RCC 7860 (cell line): ENCODE data around the gene SBK3.
"Not testable (repeated sequence)": the region's sequence is repeated elsewhere in the genome, so short reads cannot be mapped to it uniquely, and the experiment has no call there.

Experiments
- DNase-seq: peaks from one replicate; pipeline ENCODE4 v3.0.0-alpha.2; 2015; ENCODE audit warnings: low spot score
- FAIRE-seq: peaks from 2 replicates; lab custom pipeline; 2012; peaks lifted over from hg19 to GRCh38; lab: Jason Lieb, UNC

SBK3 gene

DNA sequence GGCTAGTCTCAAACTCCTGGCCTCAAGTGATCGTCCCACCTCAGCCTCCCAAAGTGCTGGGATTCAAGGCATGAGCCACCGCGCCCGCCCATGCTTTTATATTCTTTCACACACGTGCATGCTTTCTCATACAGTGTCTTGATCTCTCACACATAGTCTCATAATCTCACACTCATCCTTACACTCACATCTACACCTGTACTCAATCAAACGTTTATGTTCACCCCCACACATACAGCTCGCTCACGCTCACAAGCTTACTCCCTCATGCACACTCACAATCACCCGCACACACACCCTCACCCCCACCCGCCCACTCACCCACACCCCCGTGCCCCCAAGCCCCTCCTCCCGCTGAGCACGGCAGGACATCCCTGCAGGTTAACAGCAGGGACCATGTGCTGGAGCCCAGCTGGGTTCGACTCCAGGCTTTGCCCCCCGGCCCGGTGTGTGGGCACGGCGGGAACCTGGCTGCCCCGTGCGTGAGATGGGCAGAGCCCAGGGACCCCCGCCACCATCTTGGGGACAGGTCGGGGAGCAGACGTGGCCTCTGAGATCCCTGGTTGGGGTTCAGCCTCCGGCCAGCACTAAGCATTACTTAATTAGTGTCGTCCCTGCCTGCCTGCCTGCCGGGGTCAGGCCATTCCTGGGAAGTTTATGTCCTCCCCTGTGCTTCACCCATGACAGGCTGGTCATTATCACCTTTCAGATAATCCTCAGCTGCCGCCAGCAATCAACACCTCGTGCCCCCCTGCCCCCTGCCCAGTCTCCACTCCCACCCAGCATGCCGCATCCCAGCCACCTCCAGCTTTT is 19.8 kb downstream of the SBK3 start:
- DNase-seq (no peak), FAIRE-seq (no peak)

DNA sequence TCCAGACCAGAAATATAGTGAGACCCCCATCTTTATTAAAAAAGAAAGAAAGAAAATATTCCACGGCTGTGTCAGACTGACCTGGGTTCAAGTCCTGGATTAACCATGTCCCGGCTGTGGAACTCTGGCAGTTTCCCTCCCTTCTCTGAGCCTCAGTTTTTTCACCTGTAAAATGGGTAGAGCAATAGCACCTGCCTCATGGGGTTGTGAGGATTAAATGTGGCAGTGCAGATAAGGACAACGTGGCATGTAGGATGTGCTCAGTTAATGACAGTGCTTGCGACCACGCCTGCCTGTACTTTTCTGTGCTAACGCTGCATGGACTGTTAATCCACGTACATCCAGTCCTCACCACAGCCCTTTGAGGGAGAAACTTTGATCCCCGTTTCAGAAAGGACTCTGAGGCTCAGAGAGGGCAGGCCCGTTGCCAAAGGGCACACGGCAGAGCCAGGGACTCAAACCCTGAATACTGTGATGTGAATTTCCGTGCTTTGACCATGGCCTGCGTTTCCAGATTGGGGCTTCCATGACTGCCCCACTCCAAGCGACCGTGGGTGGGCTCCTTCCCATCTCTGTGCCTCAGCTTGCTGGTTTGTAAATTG is 24.6 kb downstream of the SBK3 start:
- DNase-seq (no peak), FAIRE-seq (no peak)

DNA sequence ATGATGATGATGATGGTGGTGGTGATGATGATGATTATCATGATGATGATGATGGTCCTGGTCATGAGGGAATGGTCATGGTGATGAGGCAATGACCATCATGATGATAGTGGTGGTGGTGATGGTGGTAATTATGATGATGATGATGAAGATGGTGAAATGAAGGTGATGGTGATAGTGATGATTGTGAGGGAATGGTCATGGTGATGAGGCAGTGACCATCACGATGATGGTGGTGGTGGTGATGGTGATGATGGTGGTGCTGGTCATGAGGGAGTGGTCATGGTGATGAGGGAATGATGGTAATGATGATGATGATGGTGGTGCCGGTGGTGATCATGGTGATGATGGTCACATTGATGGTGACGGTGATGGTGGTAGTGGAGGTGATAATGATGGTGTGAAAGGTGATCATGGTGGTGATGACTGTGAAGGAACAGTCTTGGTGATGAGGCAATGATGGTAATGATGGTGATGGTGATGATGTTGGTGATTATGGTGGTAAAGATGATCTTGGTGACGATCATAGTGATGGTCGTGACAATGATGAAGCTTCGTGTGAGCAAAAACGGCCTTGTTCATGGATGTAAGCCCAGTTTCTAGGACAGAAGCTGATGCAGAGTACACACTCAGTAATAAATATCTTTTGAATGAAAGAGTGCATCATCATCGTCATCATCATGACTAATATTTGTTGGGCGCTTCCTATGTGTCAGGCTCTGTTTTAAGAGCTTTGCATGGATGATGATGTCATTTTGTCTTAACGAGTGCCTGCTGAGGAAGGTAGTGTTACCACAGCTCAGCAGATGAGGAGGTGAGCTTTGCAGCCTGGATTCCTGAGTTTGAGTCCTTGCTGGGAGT is 25.7 kb downstream of the SBK3 start:
- FAIRE-seq (no peak), DNase-seq (peak; percentile 50)

DNA sequence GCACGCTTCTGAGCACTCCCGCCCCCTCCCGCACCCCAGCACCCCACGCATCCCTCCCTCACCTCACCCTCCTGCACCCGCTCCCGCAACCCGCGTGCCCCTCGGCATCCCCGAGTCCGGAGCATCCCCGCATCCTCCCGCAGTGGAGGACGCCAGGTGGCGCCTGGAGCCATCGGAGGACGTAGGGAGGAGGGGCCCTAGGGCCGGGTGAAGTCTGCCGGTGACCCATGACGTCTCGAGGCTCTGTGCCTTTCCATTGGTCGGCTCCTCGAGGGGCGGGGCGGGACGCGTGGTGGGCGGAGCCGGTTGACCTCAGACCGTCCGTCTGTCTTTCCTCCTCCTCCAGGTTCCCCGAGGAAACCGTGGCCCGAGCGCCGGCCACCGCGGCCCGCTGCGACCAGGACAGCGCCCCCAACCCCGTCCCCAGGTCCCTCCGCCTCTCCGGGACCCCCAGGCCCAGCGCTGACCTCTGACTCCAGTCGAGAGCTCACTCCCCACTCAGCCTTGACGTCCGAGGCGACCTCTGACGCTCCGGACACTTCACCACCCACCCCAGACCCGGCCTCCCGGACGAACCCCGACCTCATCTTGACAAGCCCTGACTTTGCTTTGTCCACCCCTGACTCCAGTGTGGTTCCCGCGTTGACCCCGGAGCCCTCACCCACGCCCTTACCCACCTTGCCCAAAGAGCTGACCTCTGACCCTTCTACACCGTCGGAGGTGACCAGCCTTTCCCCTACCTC is 28.3 kb downstream of the SBK3 start:
- DNase-seq: peak; percentile 78
- peak; percentile 37 for FAIRE-seq

DNA sequence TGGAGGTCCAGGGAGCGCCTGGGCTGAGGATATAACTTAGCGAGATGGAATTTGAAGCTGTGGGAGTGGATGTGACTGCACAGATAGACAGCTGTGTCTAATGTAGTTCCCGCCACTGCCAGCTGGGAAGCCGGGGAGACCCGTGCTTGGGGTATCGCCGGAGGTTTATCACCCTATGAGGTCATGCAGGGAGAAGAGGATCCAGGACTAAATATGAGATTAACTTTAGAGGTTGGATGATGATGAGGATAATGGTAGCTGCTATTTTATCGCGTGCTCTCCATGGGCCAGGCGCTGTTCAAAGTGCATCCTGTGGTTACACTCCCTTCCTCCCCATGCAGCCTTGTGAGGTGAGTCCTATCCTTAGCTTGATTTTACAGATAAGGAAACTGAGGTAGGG is 37.2 kb downstream of the SBK3 start:
- FAIRE-seq (no peak), DNase-seq (no peak)

DNA sequence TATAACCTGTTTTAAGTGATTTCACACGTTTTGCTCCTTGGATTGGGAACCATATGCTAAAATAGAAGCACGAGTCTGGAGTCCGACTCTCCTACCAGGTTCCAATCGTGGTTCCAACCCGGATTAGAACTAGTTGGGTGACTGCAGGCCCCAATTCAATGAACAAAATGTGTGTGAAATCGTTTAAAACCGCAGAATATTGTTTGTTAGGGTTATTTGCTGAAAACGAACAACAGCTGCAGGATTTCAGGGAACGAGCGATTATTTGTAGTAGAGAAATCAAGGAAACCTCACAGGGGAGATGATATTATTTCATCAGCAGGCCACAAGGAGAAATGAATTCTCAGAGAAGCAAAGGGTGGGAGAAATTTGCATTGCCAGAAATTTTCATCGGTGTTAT is 40.4 kb downstream of the SBK3 start:
- DNase-seq: no peak

DNA sequence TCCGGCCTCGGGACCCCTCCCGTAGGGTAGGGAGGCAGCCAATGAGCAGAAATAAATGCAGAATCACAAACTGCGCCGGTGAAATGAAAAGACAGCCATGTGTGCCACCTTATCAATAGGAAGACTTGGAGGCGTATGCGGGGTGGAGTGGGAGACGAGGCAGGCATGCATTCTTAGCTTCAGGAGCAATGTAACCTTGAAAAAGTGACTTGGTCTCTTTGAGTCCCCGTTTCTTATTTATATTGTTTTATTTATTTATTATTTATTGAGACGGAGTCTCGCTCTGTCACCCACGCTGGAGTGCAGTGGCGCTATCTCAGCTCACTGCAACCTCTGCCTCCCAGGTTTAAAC is 41.1 kb downstream of the SBK3 start:
- FAIRE-seq: no peak
- no peak for DNase-seq

More for the DNA sequence above, 40.4 kb downstream of the SBK3 start:
- FAIRE-seq: no peak

DNA sequence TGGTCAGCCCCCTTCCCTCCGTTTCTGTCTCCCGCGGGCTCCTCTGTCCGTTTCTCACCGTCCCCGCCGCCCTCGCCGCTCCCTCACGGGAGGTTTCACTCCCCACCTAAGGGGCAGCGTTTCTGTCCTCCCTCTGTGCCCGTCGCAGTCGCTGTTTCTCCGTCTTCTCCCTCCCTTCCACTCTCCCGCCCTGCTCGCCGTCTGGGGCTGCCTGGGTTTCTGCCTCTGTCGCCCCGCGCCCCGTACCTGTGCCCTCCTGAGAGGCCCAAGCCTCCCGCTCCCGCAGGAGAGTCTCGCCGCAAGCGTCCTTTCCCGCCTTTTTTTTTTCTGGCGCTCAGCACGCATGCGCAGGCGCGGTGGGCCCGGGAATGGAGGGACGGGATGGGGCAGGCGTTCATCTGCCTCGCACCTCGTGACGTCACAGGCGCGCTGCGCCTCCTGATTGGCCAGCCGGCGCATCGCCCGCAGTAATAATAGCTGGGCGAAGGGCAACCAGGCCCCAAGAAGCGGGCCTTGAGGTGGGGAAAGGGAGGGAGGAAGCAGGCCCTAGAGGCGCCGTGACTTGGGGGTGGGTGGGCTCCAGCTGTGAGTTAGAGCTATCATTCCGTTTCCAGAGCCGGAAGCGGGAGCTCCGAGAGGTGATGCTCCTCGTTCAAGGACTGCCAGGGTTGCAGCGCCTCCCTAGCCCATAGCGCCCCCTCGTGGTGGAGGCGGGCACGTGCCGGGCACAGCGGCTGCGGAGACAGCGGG is 41.7 kb downstream of the SBK3 start:
- FAIRE-seq (no peak), DNase-seq (peak; percentile 71)

DNA sequence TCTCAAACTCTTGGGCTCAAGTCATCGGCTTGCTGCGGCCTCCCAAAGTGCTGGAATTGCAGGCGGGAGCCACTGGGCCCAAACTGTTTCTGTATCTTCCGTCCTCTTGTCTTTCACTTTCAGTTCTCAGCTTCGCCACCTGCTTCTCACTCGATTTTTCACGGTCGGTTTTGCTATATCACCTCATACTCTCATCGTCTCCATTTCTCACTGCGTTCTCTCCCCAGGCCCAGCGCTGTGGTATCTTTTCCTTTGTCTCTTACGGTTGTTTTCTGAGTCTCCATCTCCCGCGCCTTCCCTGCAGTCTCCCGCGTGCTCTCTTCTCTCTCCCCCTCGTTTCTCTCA is 42.2 kb downstream of the SBK3 start:
- FAIRE-seq (no peak), DNase-seq (no peak)

DNA sequence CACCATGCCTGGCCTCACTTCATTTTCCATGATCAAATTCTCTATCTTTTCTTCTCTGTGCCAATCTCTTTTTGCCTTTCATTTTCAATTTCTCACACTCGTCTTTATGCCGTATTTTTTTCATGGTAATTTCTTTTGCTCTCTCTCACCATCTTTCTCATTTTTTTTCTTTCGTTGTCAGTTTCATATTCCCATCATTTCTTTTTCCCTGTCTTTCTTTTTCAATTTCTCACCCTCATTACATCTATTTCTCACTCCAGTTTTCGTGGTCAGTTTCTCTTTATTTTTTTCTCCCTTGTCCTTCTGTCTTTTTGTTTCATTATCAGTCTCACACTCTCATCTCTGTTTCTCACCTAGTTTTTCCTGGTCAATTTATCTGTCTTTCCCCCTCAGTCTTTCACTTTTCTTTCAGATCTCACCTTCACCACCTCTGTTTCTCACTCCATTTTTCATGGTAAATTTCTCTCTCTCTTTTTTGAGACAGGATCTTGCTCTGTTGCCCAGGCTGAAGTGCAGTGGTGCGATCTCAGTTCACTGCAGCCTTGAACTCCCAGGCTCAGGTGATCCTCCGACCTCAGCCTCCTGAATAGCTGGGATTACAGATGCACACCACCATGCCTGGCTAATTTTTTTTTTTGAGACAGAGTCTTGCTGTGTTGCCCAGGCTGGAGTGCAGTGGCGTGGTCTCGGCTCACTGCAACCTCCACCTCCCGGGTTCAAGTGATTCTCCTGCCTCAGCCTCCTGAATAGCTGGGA is 43.0 kb downstream of the SBK3 start:
- DNase-seq: no peak
- FAIRE-seq: no peak

DNA sequence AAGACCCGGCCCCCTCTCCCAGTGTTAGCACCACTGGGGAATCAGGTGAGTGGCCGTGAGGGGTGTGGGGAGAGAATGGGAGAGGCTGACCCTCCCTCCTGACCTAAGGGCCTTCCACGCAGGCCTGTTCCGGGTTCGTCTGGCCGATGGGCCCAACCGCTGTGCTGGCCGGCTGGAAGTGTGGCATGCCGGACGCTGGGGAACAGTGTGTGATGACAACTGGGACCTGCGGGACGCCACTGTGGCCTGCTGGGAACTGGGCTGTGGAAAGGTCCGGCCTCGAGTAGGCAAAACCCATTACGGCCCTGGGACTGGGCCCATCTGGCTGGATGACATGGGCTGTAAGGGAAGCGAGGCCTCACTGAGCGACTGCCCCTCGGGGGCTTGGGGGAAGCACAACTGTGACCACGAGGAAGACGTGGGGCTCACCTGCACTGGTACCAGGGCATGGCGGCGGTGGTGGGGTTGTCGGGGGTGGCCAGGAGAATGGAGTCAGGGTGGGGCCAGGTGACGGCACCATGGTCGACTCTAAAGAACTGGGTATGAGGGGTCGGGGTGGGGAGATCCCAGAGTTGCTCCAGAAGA is 44.9 kb downstream of the SBK3 start:
- no peak for FAIRE-seq
- DNase-seq: no peak

DNA sequence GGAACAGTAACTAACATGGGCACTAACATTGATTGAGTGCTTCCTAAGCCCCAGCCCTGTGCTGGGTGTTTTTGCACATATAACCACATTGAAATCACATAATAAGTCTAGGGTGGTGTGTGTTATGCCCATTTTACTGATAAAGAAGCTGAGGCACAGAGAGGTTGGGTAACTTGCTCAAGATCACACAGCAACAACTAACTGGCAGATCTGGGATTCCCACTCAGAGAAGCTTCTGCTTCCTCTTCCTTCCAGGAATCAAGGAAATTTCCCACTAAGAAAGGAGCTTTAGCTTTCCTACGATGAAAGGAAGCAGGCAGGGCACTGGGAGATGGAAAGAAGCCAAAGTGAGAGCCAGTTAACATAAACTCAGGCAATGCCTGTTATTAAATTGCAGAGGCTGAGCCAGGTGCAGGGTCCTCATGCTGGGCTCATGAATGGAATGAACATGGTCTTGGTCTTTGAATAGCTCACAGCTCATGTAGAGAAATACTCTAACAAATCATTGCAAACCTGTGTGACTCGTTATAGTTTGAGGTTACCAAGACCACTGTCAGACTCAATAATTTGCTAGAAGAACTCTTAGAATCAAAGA is 47.0 kb downstream of the SBK3 start:
- no peak for FAIRE-seq
- DNase-seq: no peak

DNA sequence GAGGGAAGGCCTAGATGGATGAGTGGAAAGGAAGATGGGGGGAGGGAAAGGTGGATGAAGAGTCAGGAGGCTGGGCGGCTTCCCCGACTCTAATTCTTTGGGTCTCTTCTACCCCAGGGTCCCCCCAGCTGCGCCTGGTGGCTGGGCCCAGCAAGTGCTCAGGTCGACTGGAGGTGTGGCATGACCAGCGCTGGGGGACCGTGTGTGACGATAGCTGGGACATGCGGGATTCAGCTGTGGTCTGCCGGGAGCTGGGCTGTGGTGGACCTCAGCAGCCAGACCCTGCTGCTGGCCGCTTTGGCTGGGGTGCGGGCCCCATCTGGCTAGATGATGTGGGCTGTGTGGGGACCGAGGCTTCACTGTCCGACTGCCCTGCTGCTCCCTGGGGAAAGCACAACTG is 47.6 kb downstream of the SBK3 start:
- FAIRE-seq (no peak), DNase-seq (no peak)

DNA sequence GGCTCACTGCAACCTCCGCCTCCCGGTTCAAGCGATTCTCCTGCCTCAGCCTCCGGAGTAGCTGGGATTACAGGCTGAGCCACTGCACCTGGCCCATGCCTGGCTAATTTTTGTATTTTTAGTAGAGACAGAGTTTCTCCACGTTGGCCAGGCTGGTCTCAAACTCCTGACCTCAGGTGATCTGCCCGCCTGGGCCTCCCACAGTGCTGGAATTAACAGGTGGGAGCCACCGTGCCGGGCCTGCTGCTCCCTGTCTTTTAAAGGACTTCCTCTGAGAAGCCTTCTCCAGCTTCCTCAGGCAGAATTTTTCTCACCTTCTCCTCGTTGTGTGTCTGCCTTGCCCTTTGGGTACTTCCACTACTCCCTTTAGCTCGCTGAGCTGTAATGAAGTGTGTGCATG is 48.5 kb downstream of the SBK3 start:
- FAIRE-seq: not testable (repeated sequence)

DNA sequence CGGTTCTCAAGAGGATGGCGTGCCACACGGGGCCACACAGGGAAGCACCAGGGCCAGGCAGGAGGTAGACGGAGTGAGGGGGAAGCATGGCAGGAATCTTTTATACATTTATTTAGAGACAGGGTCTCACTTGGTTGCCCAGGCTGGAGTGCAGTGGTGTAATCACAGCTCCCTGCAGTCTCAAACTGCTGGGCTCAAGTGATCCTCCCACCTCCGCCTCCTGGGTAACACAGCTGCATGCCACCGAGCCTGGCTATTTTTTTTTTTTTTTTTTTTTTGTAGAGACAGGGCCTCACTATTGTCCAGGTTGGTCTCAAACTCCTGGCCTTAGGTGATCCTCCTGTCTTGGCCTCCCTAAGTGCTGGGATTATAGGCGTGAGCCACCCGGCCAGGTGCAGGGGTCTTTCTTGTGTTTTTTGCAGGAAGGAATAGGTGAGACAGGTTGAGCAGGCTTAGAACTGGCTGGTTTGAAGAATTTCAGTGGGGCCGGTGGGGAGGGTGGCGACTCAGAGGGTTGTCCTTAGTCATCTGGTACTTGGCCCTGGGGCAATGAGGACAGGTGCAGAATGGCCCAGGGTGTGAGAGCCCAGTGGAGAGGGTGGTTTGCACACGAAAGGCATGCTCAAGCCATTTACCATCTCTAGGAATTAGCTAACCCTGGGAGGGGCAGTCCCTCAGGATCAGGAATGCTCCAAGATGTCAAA is 49.5 kb downstream of the SBK3 start:
- DNase-seq (no peak), FAIRE-seq (no peak)

More for the DNA sequence above, 48.5 kb downstream of the SBK3 start:
- not testable (repeated sequence) for DNase-seq

DNA sequence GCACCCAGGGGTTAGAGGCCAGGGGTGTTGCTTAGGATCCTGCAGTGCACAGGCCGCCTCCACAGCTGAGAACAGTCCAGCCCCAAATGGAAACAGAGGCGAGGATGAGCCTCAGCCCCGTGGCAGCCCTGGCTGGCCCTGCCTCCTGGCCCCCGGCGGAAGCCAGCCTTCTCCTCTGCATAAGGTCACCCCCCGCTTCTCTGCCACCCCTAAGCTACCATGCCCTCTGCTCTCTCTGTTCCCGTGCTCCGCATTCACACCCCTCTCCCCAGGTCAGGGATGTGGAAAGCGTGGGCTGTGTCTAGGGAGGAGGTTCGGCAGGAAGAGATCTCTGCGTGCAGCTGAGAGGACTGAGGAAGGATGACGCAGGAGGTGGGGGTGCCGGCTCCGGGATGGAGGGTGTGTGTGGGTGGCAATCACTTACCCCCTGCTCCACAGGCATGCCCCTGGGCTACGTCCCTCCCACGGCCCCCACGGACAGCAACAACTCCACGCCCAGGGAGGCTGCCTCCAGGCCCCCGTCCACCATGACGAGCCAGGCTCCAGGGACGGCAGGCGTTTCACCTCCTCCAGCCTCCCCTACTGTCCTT is 51.1 kb downstream of the SBK3 start:
- DNase-seq (no peak), FAIRE-seq (no peak)

DNA sequence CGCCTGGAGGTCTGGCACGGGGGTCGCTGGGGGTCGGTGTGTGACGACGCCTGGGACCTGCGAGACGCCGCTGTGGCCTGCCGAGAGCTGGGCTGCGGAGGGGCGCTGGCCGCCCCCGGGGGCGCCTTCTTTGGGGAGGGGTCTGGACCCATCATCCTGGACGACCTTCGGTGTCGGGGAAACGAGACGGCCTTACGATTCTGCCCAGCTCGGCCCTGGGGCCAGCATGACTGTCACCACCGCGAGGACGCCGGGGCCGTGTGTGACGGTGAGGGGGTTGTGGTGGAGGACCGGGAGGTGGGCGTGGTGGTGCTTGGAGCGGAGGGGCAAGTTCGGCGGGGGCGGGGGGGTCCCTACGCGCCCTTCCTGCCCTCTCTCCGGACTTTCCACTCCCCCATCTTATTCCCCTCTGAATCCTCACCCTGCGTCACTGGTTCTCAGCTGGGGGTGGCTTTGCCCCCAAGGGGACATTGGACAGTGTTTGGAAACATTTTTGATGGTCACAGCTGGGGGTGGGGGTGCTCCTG is 51.6 kb downstream of the SBK3 start:
- no peak for DNase-seq

More for the DNA sequence above, 51.6 kb downstream of the SBK3 start:
- FAIRE-seq: no peak
